ENCODE measurements around the gene ADRA2C. TPM values are rescaled to one million over a fixed set of nuclear protein-coding genes. Genes with fewer than 3 reads are reported as not detected.
A peak's percentile ranks its signal among the peaks of the same experiment; 100 is the strongest.

The ADRA2C gene
- total and polyA plus RNA-seq, 2 of the 13 experiments (the other 11 are each of a cell fraction or from before 2014, with no cell fraction given), result 15.4 to 69.7 TPM

- TF ChIP-seq PRDM15 (CRISPR knock-in tag; IDR thresholded peaks at IDR 0.05) (no peak), HES4 (CRISPR knock-in tag; IDR thresholded peaks at IDR 0.05; ENCODE audit: borderline replicate concordance) (0 out of 2 replicates have a peak, but pooled peaks have one; percentile 29), ZNF343 (CRISPR knock-in tag; IDR thresholded peaks at IDR 0.05) (no peak), HMGA1 (CRISPR knock-in tag; conservative IDR thresholded peaks at IDR 0.05) (no peak), TP53 (CRISPR knock-in tag; conservative IDR thresholded peaks at IDR 0.05) (no peak), NCOA5 (CRISPR knock-in tag; IDR thresholded peaks at IDR 0.05) (no peak), NR2C2 (CRISPR knock-in tag; IDR thresholded peaks at IDR 0.05; ENCODE audit: borderline replicate concordance) (no peak), DNMT3B (CRISPR knock-in tag; conservative IDR thresholded peaks at IDR 0.05) (no peak), RBM39 (IDR thresholded peaks at IDR 0.05; ENCODE audit: low read depth, low read length, poor library complexity, severe bottlenecking) (no peak), CCAR2 (optimal IDR thresholded peaks at IDR 0.05; ENCODE audit: low read depth, low read length) (no peak), ZNF441 (CRISPR knock-in tag; IDR thresholded peaks at IDR 0.05; ENCODE audit: borderline replicate concordance) (no peak), NFKBIZ (CRISPR knock-in tag; IDR thresholded peaks at IDR 0.05) (no peak), ZNF296 (CRISPR knock-in tag; conservative IDR thresholded peaks at IDR 0.05) (no peak), FOXM1 (CRISPR knock-in tag; IDR thresholded peaks at IDR 0.05) (no peak), SMARCE1 (IDR thresholded peaks at IDR 0.05; ENCODE audit: borderline replicate concordance) (no peak), NFYB (CRISPR knock-in tag; IDR thresholded peaks at IDR 0.05) (no peak)
- TF ChIP-seq, protein P1, sequence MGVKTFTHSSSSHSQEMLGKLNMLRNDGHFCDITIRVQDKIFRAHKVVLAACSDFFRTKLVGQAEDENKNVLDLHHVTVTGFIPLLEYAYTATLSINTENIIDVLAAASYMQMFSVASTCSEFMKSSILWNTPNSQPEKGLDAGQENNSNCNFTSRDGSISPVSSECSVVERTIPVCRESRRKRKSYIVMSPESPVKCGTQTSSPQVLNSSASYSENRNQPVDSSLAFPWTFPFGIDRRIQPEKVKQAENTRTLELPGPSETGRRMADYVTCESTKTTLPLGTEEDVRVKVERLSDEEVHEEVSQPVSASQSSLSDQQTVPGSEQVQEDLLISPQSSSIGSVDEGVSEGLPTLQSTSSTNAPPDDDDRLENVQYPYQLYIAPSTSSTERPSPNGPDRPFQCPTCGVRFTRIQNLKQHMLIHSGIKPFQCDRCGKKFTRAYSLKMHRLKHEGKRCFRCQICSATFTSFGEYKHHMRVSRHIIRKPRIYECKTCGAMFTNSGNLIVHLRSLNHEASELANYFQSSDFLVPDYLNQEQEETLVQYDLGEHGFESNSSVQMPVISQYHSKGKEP (CRISPR knock-in tag; IDR thresholded peaks at IDR 0.05), result no peak
- TF ChIP-seq, protein P2, sequence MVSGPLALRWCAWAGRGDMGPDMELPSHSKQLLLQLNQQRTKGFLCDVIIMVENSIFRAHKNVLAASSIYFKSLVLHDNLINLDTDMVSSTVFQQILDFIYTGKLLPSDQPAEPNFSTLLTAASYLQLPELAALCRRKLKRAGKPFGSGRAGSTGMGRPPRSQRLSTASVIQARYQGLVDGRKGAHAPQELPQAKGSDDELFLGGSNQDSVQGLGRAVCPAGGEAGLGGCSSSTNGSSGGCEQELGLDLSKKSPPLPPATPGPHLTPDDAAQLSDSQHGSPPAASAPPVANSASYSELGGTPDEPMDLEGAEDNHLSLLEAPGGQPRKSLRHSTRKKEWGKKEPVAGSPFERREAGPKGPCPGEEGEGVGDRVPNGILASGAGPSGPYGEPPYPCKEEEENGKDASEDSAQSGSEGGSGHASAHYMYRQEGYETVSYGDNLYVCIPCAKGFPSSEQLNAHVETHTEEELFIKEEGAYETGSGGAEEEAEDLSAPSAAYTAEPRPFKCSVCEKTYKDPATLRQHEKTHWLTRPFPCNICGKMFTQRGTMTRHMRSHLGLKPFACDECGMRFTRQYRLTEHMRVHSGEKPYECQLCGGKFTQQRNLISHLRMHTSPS (CRISPR knock-in tag; IDR thresholded peaks at IDR 0.05; ENCODE audit: low read depth), result peak; percentile 62; the same call in 1 of the 2 replicates
- TF ChIP-seq, protein P3, sequence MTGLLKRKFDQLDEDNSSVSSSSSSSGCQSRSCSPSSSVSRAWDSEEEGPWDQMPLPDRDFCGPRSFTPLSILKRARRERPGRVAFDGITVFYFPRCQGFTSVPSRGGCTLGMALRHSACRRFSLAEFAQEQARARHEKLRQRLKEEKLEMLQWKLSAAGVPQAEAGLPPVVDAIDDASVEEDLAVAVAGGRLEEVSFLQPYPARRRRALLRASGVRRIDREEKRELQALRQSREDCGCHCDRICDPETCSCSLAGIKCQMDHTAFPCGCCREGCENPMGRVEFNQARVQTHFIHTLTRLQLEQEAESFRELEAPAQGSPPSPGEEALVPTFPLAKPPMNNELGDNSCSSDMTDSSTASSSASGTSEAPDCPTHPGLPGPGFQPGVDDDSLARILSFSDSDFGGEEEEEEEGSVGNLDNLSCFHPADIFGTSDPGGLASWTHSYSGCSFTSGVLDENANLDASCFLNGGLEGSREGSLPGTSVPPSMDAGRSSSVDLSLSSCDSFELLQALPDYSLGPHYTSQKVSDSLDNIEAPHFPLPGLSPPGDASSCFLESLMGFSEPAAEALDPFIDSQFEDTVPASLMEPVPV (CRISPR knock-in tag; IDR thresholded peaks at IDR 0.05), result peak; percentile 64; the same call in 1 of the 2 replicates
Measured at GRCh38 chr4:3781997-3782930, 16.1 kb downstream of the ADRA2C start (continued).

Measured in HepG2 (cell line).